ENCODE data around the gene NOTCH1.

The NOTCH1 gene

GRCh38 chr9:136454026-136454796 is 91.6 kb downstream of the NOTCH1 start:
- ATAC-seq: no peak
- no peak for TF ChIP-seq ARNTL (CRISPR knock-in tag; IDR thresholded peaks at IDR 0.05; ENCODE audit: borderline replicate concordance, low read depth)
- TF ChIP-seq, protein P1, sequence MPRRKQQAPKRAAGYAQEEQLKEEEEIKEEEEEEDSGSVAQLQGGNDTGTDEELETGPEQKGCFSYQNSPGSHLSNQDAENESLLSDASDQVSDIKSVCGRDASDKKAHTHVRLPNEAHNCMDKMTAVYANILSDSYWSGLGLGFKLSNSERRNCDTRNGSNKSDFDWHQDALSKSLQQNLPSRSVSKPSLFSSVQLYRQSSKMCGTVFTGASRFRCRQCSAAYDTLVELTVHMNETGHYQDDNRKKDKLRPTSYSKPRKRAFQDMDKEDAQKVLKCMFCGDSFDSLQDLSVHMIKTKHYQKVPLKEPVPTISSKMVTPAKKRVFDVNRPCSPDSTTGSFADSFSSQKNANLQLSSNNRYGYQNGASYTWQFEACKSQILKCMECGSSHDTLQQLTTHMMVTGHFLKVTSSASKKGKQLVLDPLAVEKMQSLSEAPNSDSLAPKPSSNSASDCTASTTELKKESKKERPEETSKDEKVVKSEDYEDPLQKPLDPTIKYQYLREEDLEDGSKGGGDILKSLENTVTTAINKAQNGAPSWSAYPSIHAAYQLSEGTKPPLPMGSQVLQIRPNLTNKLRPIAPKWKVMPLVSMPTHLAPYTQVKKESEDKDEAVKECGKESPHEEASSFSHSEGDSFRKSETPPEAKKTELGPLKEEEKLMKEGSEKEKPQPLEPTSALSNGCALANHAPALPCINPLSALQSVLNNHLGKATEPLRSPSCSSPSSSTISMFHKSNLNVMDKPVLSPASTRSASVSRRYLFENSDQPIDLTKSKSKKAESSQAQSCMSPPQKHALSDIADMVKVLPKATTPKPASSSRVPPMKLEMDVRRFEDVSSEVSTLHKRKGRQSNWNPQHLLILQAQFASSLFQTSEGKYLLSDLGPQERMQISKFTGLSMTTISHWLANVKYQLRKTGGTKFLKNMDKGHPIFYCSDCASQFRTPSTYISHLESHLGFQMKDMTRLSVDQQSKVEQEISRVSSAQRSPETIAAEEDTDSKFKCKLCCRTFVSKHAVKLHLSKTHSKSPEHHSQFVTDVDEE (CRISPR knock-in tag; IDR thresholded peaks at IDR 0.05): no peak

GRCh38 chr9:136453326-136453725 is 92.5 kb downstream of the NOTCH1 start:
- ATAC-seq: no peak
- TF ChIP-seq, protein P1 (CRISPR knock-in tag; IDR thresholded peaks at IDR 0.05): no peak
- TF ChIP-seq ISL1 (CRISPR knock-in tag; IDR thresholded peaks at IDR 0.05) (no peak), GLIS3 (CRISPR knock-in tag; IDR thresholded peaks at IDR 0.05) (no peak), CSDC2 (CRISPR knock-in tag; IDR thresholded peaks at IDR 0.05) (no peak), ARNTL (CRISPR knock-in tag; IDR thresholded peaks at IDR 0.05; ENCODE audit: borderline replicate concordance, low read depth) (no peak), ZC3H10 (CRISPR knock-in tag; IDR thresholded peaks at IDR 0.05) (no peak), POU6F1 (CRISPR knock-in tag; IDR thresholded peaks at IDR 0.05; ENCODE audit: borderline replicate concordance, low read depth) (no peak), RARB (CRISPR knock-in tag; IDR thresholded peaks at IDR 0.05) (no peak), ZNF70 (CRISPR knock-in tag; IDR thresholded peaks at IDR 0.05) (no peak), TCF4 (CRISPR knock-in tag; IDR thresholded peaks at IDR 0.05; ENCODE audit: borderline replicate concordance) (no peak)
- TF ChIP-seq, protein P2, sequence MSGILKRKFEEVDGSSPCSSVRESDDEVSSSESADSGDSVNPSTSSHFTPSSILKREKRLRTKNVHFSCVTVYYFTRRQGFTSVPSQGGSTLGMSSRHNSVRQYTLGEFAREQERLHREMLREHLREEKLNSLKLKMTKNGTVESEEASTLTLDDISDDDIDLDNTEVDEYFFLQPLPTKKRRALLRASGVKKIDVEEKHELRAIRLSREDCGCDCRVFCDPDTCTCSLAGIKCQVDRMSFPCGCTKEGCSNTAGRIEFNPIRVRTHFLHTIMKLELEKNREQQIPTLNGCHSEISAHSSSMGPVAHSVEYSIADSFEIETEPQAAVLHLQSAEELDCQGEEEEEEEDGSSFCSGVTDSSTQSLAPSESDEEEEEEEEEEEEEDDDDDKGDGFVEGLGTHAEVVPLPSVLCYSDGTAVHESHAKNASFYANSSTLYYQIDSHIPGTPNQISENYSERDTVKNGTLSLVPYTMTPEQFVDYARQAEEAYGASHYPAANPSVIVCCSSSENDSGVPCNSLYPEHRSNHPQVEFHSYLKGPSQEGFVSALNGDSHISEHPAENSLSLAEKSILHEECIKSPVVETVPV (CRISPR knock-in tag; IDR thresholded peaks at IDR 0.05): no peak

DNA sequence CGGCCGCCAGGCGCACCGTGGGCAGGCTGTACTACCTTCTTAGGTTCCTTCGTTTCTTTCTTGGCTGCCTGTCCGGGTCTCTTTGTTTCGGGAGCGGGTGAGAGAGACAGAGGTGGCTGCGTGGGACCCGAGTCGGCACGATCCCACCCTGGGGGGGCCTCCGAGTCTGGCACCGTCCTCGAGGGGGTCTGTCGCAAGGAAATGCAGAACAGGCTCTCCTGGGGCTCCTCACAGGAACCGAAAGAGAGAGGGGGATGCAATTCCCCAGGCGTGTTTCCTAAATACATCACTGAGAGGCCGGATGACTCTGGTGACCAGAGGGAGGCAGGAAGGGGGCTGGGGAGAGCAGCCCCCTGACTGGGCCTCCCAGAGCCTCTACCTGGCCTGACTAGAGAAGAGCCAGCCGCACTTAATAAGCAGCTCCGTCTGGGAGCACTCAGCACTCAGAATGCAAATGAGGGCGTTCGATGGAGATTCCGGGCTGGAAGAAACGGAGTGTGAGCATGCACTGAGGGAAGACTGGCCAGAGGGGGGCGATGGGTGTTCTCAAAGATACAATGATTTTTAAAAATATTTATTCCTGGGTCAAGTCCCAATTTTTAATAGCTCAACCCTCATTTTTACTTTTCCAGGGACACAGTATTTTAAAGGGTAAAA is 94.5 kb downstream of the NOTCH1 start:
- no peak for TF ChIP-seq CSDC2 (CRISPR knock-in tag; IDR thresholded peaks at IDR 0.05)
- no peak for TF ChIP-seq ZFP3 (CRISPR knock-in tag; IDR thresholded peaks at IDR 0.05)
- TF ChIP-seq POU6F1 (CRISPR knock-in tag; IDR thresholded peaks at IDR 0.05; ENCODE audit: borderline replicate concordance, low read depth): no peak
- no peak for TF ChIP-seq GLIS3 (CRISPR knock-in tag; IDR thresholded peaks at IDR 0.05)
- TF ChIP-seq ZC3H10 (CRISPR knock-in tag; IDR thresholded peaks at IDR 0.05): no peak
- no peak for TF ChIP-seq BACH2 (CRISPR knock-in tag; IDR thresholded peaks at IDR 0.05; ENCODE audit: borderline replicate concordance)
- no peak for TF ChIP-seq TOX (CRISPR knock-in tag; IDR thresholded peaks at IDR 0.05; ENCODE audit: borderline replicate concordance)
- TF ChIP-seq ZNF70 (CRISPR knock-in tag; IDR thresholded peaks at IDR 0.05): no peak
- TF ChIP-seq ISL1 (CRISPR knock-in tag; IDR thresholded peaks at IDR 0.05): no peak
- no peak for ATAC-seq

Data from SK-N-SH treated with all-trans-retinoic acid at 6 μM for 48 hours (cell line).